Trophoblast cell (in vitro differentiated cells and primary cell): ENCODE measurements around the gene ARHGAP20. TPM values are rescaled to one million over a fixed set of nuclear protein-coding genes. Genes with fewer than 3 reads are reported as not detected.

Source experiments
- DNase-seq, 2 donors: peaks; one replicate each; pipeline ENCODE4 v3.0.0-alpha.2; 2016
- H2AFZ ChIP-seq: 2 replicates; pipeline ENCODE4 v1.6.1; 2013; ENCODE audit warnings: low read length, moderate library complexity, mild to moderate bottlenecking; ENCODE audit not compliant: insufficient read depth, poor library complexity
- H2AK5ac ChIP-seq: 2 replicates; pipeline ENCODE4 v1.6.1; 2013; ENCODE audit warnings: mild to moderate bottlenecking, low read length
- H2BK120ac ChIP-seq: 2 replicates; pipeline ENCODE4 v1.6.1; 2013; ENCODE audit warnings: low read length, mild to moderate bottlenecking, moderate library complexity; ENCODE audit not compliant: insufficient read depth, poor library complexity
- H2BK12ac ChIP-seq: 2 replicates; pipeline ENCODE4 v1.6.1; 2013; ENCODE audit warnings: mild to moderate bottlenecking, low read length, moderate library complexity
- H2BK5ac ChIP-seq: 2 replicates; pipeline ENCODE4 v1.6.1; 2013; ENCODE audit warnings: low read length, low read depth, moderate library complexity, mild to moderate bottlenecking; ENCODE audit not compliant: poor library complexity
- H3K14ac ChIP-seq: 2 replicates; pipeline ENCODE4 v1.6.1; 2013; ENCODE audit warnings: mild to moderate bottlenecking, low read length
- H3K18ac ChIP-seq: 2 replicates; pipeline ENCODE4 v1.6.1; 2013; ENCODE audit warnings: mild to moderate bottlenecking, low read length
- H3K23ac ChIP-seq: 2 replicates; pipeline ENCODE4 v1.6.1; 2013; ENCODE audit warnings: low read length
- H3K27ac ChIP-seq: 2 replicates; pipeline ENCODE4 v1.5.1; 2013; ENCODE audit warnings: low read depth, mild to moderate bottlenecking, inconsistent platforms, low read length, moderate library complexity
- H3K27me3 ChIP-seq: 2 replicates; pipeline ENCODE4 v1.6.1; 2013; ENCODE audit warnings: inconsistent platforms, mild to moderate bottlenecking, low read length, moderate library complexity; ENCODE audit not compliant: insufficient read depth
- H3K36me3 ChIP-seq, 2 experiments: 1 replicate in 1 of 2; 2 replicates in 1 of 2; pipeline ENCODE4 v1.6.1; 2013; ENCODE audit warnings: low read length in 2 of 2, mild to moderate bottlenecking in 2 of 2, moderate library complexity in 1 of 2; ENCODE audit not compliant: insufficient read depth in 2 of 2, control insufficient read depth in 1 of 2
- H3K4ac ChIP-seq: 2 replicates; pipeline ENCODE4 v1.6.1; 2013; ENCODE audit warnings: low read depth, mild to moderate bottlenecking, low read length, moderate library complexity
- H3K4me1 ChIP-seq, 2 experiments: 1 replicate in 1 of 2; 2 replicates in 1 of 2; pipeline ENCODE4 v1.6.1; 2013; ENCODE audit warnings: low read length in 2 of 2, mild to moderate bottlenecking in 2 of 2, moderate library complexity in 1 of 2; ENCODE audit not compliant: insufficient read depth in 2 of 2, control insufficient read depth in 1 of 2
- H3K4me2 ChIP-seq: 2 replicates; pipeline ENCODE4 v1.6.1; 2013; ENCODE audit warnings: inconsistent platforms, mild to moderate bottlenecking, low read length, moderate library complexity
- H3K4me3 ChIP-seq: 2 replicates; pipeline ENCODE4 v1.5.1; 2013; ENCODE audit warnings: mild to moderate bottlenecking, low read depth, low read length, inconsistent platforms
- H3K79me1 ChIP-seq: one replicate; pipeline ENCODE4 v1.6.1; 2013; ENCODE audit warnings: low read length
- H3K79me2 ChIP-seq: 2 replicates; pipeline ENCODE4 v1.6.1; 2013; ENCODE audit warnings: low read length, mild to moderate bottlenecking; ENCODE audit not compliant: control insufficient read depth, insufficient read depth, poor library complexity
- H3K9ac ChIP-seq: 2 replicates; pipeline ENCODE4 v1.6.1; 2013; ENCODE audit warnings: mild to moderate bottlenecking, low read length
- H3K9me3 ChIP-seq: 2 replicates; pipeline ENCODE4 v1.6.1; 2013; ENCODE audit warnings: low read depth, mild to moderate bottlenecking, control low read depth, inconsistent platforms, low read length; ENCODE audit not compliant: insufficient read depth
- H4K12ac ChIP-seq: 2 replicates; pipeline ENCODE4 v1.6.1; 2013; ENCODE audit warnings: low read depth, mild to moderate bottlenecking, low read length, moderate library complexity
- H4K8ac ChIP-seq: 2 replicates; pipeline ENCODE4 v1.6.1; 2013; ENCODE audit warnings: low read depth, mild to moderate bottlenecking, low read length, moderate library complexity
- H4K91ac ChIP-seq: one replicate; pipeline ENCODE4 v1.6.1; 2013; ENCODE audit warnings: low read depth, mild to moderate bottlenecking, low read length, moderate library complexity
- WGBS: extraction: QIAGEN DNeasy Blood & Tissue Kit; methylation state at CpG from one replicate; pipeline ENCODE4 v1.1.7; 2013; ENCODE audit warnings: missing lambda C conversion rate; ENCODE audit not compliant: insufficient read length, insufficient coverage; ENCODE audit errors: extremely low coverage; 5-methylcytosine and 5-hydroxymethylcytosine counted together
- polyA plus RNA-seq: library from polyadenylated mRNA; stranded (reverse); fragments of 200-250 nt; gene quantifications from 2 replicates; pipeline ENCODE4 v1.2.3, GENCODE V29; 2013

The ARHGAP20 gene, protein sequence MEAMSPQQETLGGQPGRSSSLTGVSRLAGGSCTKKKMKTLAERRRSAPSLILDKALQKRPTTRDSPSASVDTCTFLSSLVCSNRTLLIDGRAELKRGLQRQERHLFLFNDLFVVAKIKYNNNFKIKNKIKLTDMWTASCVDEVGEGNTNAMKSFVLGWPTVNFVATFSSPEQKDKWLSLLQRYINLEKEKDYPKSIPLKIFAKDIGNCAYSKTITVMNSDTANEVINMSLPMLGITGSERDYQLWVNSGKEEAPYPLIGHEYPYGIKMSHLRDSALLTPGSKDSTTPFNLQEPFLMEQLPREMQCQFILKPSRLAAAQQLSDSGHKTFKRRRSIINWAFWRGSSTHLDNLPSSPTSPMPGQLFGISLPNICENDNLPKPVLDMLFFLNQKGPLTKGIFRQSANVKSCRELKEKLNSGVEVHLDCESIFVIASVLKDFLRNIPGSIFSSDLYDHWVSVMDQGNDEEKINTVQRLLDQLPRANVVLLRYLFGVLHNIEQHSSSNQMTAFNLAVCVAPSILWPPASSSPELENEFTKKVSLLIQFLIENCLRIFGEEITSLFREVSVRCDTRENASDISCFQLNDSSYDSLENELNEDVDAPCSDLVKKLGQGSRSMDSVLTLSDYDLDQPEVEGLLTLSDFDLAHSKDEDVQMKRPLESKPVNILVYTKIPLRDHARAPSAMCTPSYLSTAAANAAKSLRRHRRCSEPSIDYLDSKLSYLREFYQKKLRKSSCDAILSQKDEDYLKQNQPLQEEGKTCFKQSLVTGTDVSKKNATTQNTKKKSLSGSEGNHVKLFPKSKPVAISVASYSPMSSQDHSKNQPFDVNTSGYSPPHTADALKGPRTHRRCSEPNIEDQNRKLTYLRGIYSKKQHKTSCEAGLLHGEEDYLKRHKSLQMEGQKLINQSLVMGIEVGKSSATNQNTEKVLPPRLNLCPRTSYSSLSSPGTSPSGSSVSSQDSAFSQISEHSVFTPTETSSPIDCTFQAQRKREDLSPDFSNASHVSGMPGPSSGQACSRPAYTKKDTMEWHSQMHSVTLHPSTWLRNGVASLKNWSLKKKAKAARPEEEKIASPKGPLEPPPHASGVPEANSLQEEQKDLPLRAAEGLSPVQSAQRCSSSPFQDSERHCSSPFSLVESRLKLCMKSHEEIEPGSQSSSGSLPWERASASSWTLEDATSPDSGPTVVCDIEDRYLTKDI
- 0.18 and 0.19 TPM in 2 replicates for polyA plus RNA-seq

GRCh38 chr11:110711776-110712658 is at the start of gene ARHGAP20:
ARHGAP20 (minus strand) TSS chr11:110712437; CDS start chr11:110712231, 206 bp downstream.
- Histone ChIP-seq H2BK120ac (no peak within 1 kb of the TSS), H4K12ac (no peak within 1 kb of the TSS), H3K27ac (no peak within 1 kb of the TSS), H2BK5ac (no peak within 1 kb of the TSS), H2AFZ (peak within 1 kb of the TSS; percentile 35), H3K14ac (no peak within 1 kb of the TSS), H3K79me1 (no peaks in the 10 kb centered on the region), H4K91ac (no peak within 1 kb of the TSS), H3K9me3 (peaks cover 5% of the 10 kb centered on the region), H2AK5ac (no peak within 1 kb of the TSS), H4K8ac (no peak within 1 kb of the TSS), H3K23ac (no peak within 1 kb of the TSS), H3K4me1 (peaks cover 15% of the 10 kb centered on the region in 2 experiments), H3K18ac (no peak within 1 kb of the TSS), H3K27me3 (peaks cover 40% of the 10 kb centered on the region), H3K9ac (no peak within 1 kb of the TSS), H3K79me2 (no peaks in the 10 kb centered on the region), H3K36me3 (no peaks in the 10 kb centered on the region), H3K4me2 (peak within 1 kb of the TSS; percentile 82), H3K4ac (no peak within 1 kb of the TSS), H2BK12ac (no peak within 1 kb of the TSS), H3K4me3 (peak within 1 kb of the TSS; percentile 64)
- peak; percentile 66 to 74 for DNase-seq
- no CpG with 5 or more reads among the region's 109 CpGs for WGBS

- H3K18ac ChIP-seq, result no peak overlapping the region
- H2AK5ac ChIP-seq, result no peak overlapping the region
- no peaks in the 10 kb centered on the region for H3K79me1 ChIP-seq
- H3K9me3 ChIP-seq, result no peaks in the 10 kb centered on the region
- no peak overlapping the region for H4K91ac ChIP-seq
- H2BK12ac ChIP-seq, result no peak overlapping the region
- H2BK5ac ChIP-seq, result no peak overlapping the region
- H2BK120ac ChIP-seq, result no peak overlapping the region
- no peaks in the 10 kb centered on the region for H3K27me3 ChIP-seq
- no peak overlapping the region for H3K4ac ChIP-seq
- H3K79me2 ChIP-seq, result no peaks in the 10 kb centered on the region
- no CpG with 5 or more reads among the region's 1 CpG for WGBS
- no peaks in the 10 kb centered on the region for H3K36me3 ChIP-seq
- no peak overlapping the region for H2AFZ ChIP-seq
- H4K8ac ChIP-seq, result no peak overlapping the region
- no peak overlapping the region for H3K9ac ChIP-seq
- no peak overlapping the region for H3K27ac ChIP-seq
- no peak overlapping the region for H3K4me2 ChIP-seq
- H3K4me1 ChIP-seq, result no peaks in the 10 kb centered on the region
- H3K14ac ChIP-seq, result no peak overlapping the region
- H3K4me3 ChIP-seq, result no peak overlapping the region
- no peak overlapping the region for H4K12ac ChIP-seq
- no peak overlapping the region for H3K23ac ChIP-seq
- DNase-seq, result no peak
Observed at GRCh38 chr11:110761991-110762390, 49.8 kb upstream of the ARHGAP20 start.

- no peak for DNase-seq
- H3K23ac ChIP-seq, result no peak overlapping the region
- no peak overlapping the region for H4K91ac ChIP-seq
- no peak overlapping the region for H4K12ac ChIP-seq
- H3K9ac ChIP-seq, result no peak overlapping the region
- H4K8ac ChIP-seq, result no peak overlapping the region
- no CpG with 5 or more reads among the region's 2 CpGs for WGBS
- no peak overlapping the region for H3K27ac ChIP-seq
- H3K9me3 ChIP-seq, result no peaks in the 10 kb centered on the region
- H3K79me1 ChIP-seq, result no peaks in the 10 kb centered on the region
- H3K4me1 ChIP-seq, result no peaks in the 10 kb centered on the region
- no peaks in the 10 kb centered on the region for H3K27me3 ChIP-seq
- H3K14ac ChIP-seq, result no peak overlapping the region
- H2BK120ac ChIP-seq, result no peak overlapping the region
- no peaks in the 10 kb centered on the region for H3K36me3 ChIP-seq
- H2BK12ac ChIP-seq, result no peak overlapping the region
- no peak overlapping the region for H2AFZ ChIP-seq
- no peak overlapping the region for H2BK5ac ChIP-seq
- no peak overlapping the region for H3K4ac ChIP-seq
- H3K18ac ChIP-seq, result no peak overlapping the region
- no peak overlapping the region for H3K4me2 ChIP-seq
- no peak overlapping the region for H3K4me3 ChIP-seq
- H3K79me2 ChIP-seq, result no peaks in the 10 kb centered on the region
- no peak overlapping the region for H2AK5ac ChIP-seq
Observed at GRCh38 chr11:110761131-110761530, 48.9 kb upstream of the ARHGAP20 start.
